ENCODE results near the gene SALL3. TPM values are rescaled to one million over a fixed set of nuclear protein-coding genes. Genes with fewer than 3 reads are reported as not detected.
A peak's percentile ranks its signal among the peaks of the same experiment; 100 is the strongest.

The SALL3 gene
- total RNA-seq, 3 donors from 2014 or later = not detected

GRCh38 chr18:78984941-78985784 is 5.5 kb downstream of the SALL3 start:
- peaks cover 0 to 4% of the 10 kb centered on the region in 2 donors for H3K4me1 ChIP-seq
- no peak overlapping the region for H3K4me3 ChIP-seq

GRCh38 chr18:78986018-78986481 is 6.4 kb downstream of the SALL3 start:
- no peaks in the 10 kb centered on the region for H3K36me3 ChIP-seq
- H3K4me3 ChIP-seq = no peak overlapping the region
- DNase-seq (ENCODE audit: low spot score in 2 of 2) = no peak
- TF ChIP-seq POLR2AphosphoS5 (IDR thresholded peaks at IDR 0.05) (no peak), POLR2A (IDR thresholded peaks at IDR 0.05) (no peak), CTCF (IDR thresholded peaks at IDR 0.05) (peak in 1 of 3 donors; percentile 22)
- no peaks in the 10 kb centered on the region for H3K9me3 ChIP-seq
- no peaks in the 10 kb centered on the region for H3K4me1 ChIP-seq
- intact Hi-C loops (cut with DNase I; ENCODE audit: low total_unique reads) = no loop called here
- no peak overlapping the region for H3K27ac ChIP-seq
- peaks cover 0 to 81% of the 10 kb centered on the region in 2 donors for H3K27me3 ChIP-seq

More at GRCh38 chr18:78984941-78985784, 5.5 kb downstream of the SALL3 start:
- no peak overlapping the region for H3K27ac ChIP-seq
- H3K9me3 ChIP-seq = no peaks in the 10 kb centered on the region
- peaks cover 0 to 88% of the 10 kb centered on the region in 2 donors for H3K27me3 ChIP-seq
- H3K36me3 ChIP-seq = no peaks in the 10 kb centered on the region
- peak in 1 of 3 donors; percentile 15 for TF ChIP-seq CTCF (IDR thresholded peaks at IDR 0.05)
- TF ChIP-seq POLR2AphosphoS5 (IDR thresholded peaks at IDR 0.05) = no peak
- no peak for TF ChIP-seq POLR2A (IDR thresholded peaks at IDR 0.05)
- intact Hi-C loops (cut with DNase I; ENCODE audit: low total_unique reads) = no loop called here
- no peak for DNase-seq (ENCODE audit: low spot score in 2 of 2)

- intact Hi-C loops (cut with DNase I; ENCODE audit: low total_unique reads) = no loop called here
- H3K4me1 ChIP-seq = no peaks in the 10 kb centered on the region
- no peak overlapping the region for H3K4me3 ChIP-seq
- no peak overlapping the region for H3K27ac ChIP-seq
- peaks cover 0 to 30% of the 10 kb centered on the region in 2 donors for H3K27me3 ChIP-seq
- DNase-seq (ENCODE audit: low spot score in 2 of 2) = no peak
- H3K36me3 ChIP-seq = no peaks in the 10 kb centered on the region
- TF ChIP-seq POLR2A (IDR thresholded peaks at IDR 0.05) (no peak), CTCF (IDR thresholded peaks at IDR 0.05) (no peak), POLR2AphosphoS5 (IDR thresholded peaks at IDR 0.05) (no peak)
- peaks cover 0 to 2% of the 10 kb centered on the region in 2 donors for H3K9me3 ChIP-seq
Observed at GRCh38 chr18:78991446-78991845, 11.8 kb downstream of the SALL3 start.

GRCh38 chr18:78992041-78993011 is 12.7 kb downstream of the SALL3 start:
- Histone ChIP-seq H3K9me3 (peaks cover 0 to 2% of the 10 kb centered on the region in 2 donors), H3K4me1 (no peaks in the 10 kb centered on the region), H3K27me3 (peaks cover 0 to 21% of the 10 kb centered on the region in 2 donors), H3K27ac (no peak overlapping the region), H3K36me3 (no peaks in the 10 kb centered on the region), H3K4me3 (no peak overlapping the region)
- TF ChIP-seq POLR2AphosphoS5 (IDR thresholded peaks at IDR 0.05) = no peak
- no peak for TF ChIP-seq CTCF (IDR thresholded peaks at IDR 0.05)
- no peak for TF ChIP-seq POLR2A (IDR thresholded peaks at IDR 0.05)
- intact Hi-C loops (cut with DNase I; ENCODE audit: low total_unique reads) = no loop called here
- no peak for DNase-seq (ENCODE audit: low spot score in 2 of 2)
